Measurements from ENCODE around the gene ZBTB37. TPM values are rescaled to one million over a fixed set of nuclear protein-coding genes. Genes with fewer than 3 reads are reported as not detected.

ZBTB37 gene
- total RNA-seq, 4 donors from 2014 or later: 1.6 to 6.3 (median 3.3) TPM

- Histone ChIP-seq H3K9me3 (no peaks in the 10 kb centered on the region), H3K27ac (peak overlapping the region; percentile 94 to 99 (median 96)), H3K27me3 (no peaks in the 10 kb centered on the region), H3K4me3 (peak overlapping the region; percentile 74 to 94 (median 81)), H3K36me3 (peaks cover 8 to 54% (median 17%) of the 10 kb centered on the region in 3 donors), H3K4me1 (peaks cover 0 to 62% (median 29%) of the 10 kb centered on the region in 3 donors)
- 4 to 6% methylated on average over 2 of the region's 2 CpGs for WGBS, 2 donors
- no peak for TF ChIP-seq POLR2A (IDR thresholded peaks at IDR 0.05)
- DNase-seq: no peak
- intact Hi-C loops (cut with DNase I): no loop called here
Observed at GRCh38 chr1:173866413-173867115, 1.6 kb upstream of the ZBTB37 start.

DNA sequence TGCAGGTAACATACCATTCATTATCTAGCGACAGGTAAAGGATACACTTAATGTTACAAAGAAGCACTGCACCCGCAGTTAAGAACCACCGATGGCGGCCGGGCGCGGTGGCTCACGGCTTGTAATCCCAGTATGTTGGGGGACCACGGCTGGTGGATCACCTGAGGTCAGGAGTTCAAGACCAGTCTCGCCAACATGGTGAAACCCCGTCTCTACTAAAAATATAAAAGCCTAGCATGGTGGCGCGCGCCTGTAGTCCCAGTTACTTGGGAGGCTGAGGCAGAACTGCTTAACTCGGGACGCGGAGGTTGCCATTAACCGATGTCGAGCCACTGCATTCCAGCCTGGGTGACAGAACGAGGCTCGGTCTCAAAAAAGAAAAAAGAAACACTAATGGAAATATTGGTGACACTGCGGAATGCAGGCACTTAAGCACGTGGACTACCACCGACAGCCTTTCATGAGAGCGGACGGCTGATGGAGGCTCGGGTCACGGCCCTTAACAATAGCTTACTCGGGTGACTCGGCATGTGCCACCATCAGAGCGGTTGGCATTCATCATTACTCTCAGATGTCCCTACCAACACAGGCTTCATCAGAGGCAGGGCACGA is 933 bp upstream of the ZBTB37 start:
- Histone ChIP-seq H3K27me3 (no peaks in the 10 kb centered on the region), H3K27ac (peak overlapping the region; percentile 94 to 99 (median 96)), H3K9me3 (no peaks in the 10 kb centered on the region), H3K4me3 (peak overlapping the region; percentile 74 to 94 (median 81)), H3K36me3 (peaks cover 8 to 48% (median 17%) of the 10 kb centered on the region in 3 donors), H3K4me1 (peaks cover 0 to 62% (median 29%) of the 10 kb centered on the region in 3 donors)
- TF ChIP-seq CTCF (IDR thresholded peaks at IDR 0.05): no peak
- TF ChIP-seq POLR2A (IDR thresholded peaks at IDR 0.05): no peak
- intact Hi-C loops (cut with DNase I): no loop called here
- WGBS, 2 donors: 2 to 3% methylated on average over 23 to 32 of the region's 32 CpGs
- no peak for DNase-seq

- DNase-seq: peak; percentile 98
- no peaks in the 10 kb centered on the region for H3K27me3 ChIP-seq
- 0 to 1% methylated on average over 12 to 19 of the region's 30 CpGs for WGBS, 2 donors
- H3K9me3 ChIP-seq: no peaks in the 10 kb centered on the region
- TF ChIP-seq POLR2A (IDR thresholded peaks at IDR 0.05): peak in 3 of 4 donors; percentile 95 to 97 (median 97)
- TF ChIP-seq CTCF (IDR thresholded peaks at IDR 0.05): no peak
- peak within 1 kb of the TSS; percentile 94 to 99 (median 96) for H3K27ac ChIP-seq
- H3K36me3 ChIP-seq: peaks cover 8 to 43% (median 13%) of the 10 kb centered on the region in 3 donors
- intact Hi-C loops (cut with DNase I): no loop called here
- H3K4me3 ChIP-seq: peak within 1 kb of the TSS; percentile 74 to 94 (median 81)
- H3K4me1 ChIP-seq: peaks cover 0 to 61% (median 29%) of the 10 kb centered on the region in 3 donors
Observed at GRCh38 chr1:173867753-173868265, 371 bp upstream of the ZBTB37 start, which contains the start of gene GAS5. Gene GAS5, minus strand, starts transcription at chr1:173867989.

- 1 to 2% methylated on average over 5 of the region's 5 CpGs for WGBS, 2 donors
- no peaks in the 10 kb centered on the region for H3K9me3 ChIP-seq
- no peak for DNase-seq
- H3K27ac ChIP-seq: peak overlapping the region; percentile 94 to 99 (median 96)
- peaks cover 0 to 57% (median 29%) of the 10 kb centered on the region in 3 donors for H3K4me1 ChIP-seq
- TF ChIP-seq POLR2A (IDR thresholded peaks at IDR 0.05) (no peak), CTCF (IDR thresholded peaks at IDR 0.05) (no peak)
- peak overlapping the region; percentile 74 to 94 (median 81) for H3K4me3 ChIP-seq
- peaks cover 1 to 38% (median 4%) of the 10 kb centered on the region in 3 donors for H3K36me3 ChIP-seq
- intact Hi-C loops (cut with DNase I): no loop called here
- no peaks in the 10 kb centered on the region for H3K27me3 ChIP-seq
Observed at GRCh38 chr1:173869021-173869359, 810 bp downstream of the ZBTB37 start.

- H3K4me3 ChIP-seq: no peak overlapping the region
- no peaks in the 10 kb centered on the region for H3K27me3 ChIP-seq
- intact Hi-C loops (cut with DNase I): no loop called here
- H3K9me3 ChIP-seq: no peaks in the 10 kb centered on the region
- H3K4me1 ChIP-seq: peaks cover 0 to 45% (median 22%) of the 10 kb centered on the region in 3 donors
- H3K27ac ChIP-seq: peak overlapping the region; percentile 17 to 99 (median 66)
- WGBS, 2 donors: 74 to 84% methylated on average over 9 to 13 of the region's 15 CpGs
- no peak for DNase-seq
- no peak for TF ChIP-seq POLR2A (IDR thresholded peaks at IDR 0.05)
- TF ChIP-seq CTCF (IDR thresholded peaks at IDR 0.05): no peak
- H3K36me3 ChIP-seq: peaks cover 0 to 36% (median 0%) of the 10 kb centered on the region in 3 donors
Observed at GRCh38 chr1:173870252-173871075, 2.3 kb downstream of the ZBTB37 start.

All from esophagus squamous epithelium (tissue), 5 donors.